Kidney (tissue), 14 donors: Measurements from ENCODE around the gene GIPC1. TPM values are rescaled to one million over a fixed set of nuclear protein-coding genes. Genes with fewer than 3 reads are reported as not detected.

ENCODE experiments used
- DNase-seq, 5 donors: peaks; one replicate each; pipeline ENCODE4 v3.0.0-alpha.2; 2013 to 2020
- FAIRE-seq: peaks from 2 replicates; lab custom pipeline; 2012; peaks lifted over from hg19 to GRCh38; lab: Jason Lieb, UNC
- H3K27ac ChIP-seq, 2 donors: one replicate each; pipeline ENCODE4 v1.7.0; 2013; ENCODE audit warnings: low read depth in 2 of 2, low read length in 2 of 2, inconsistent platforms in 1 of 2
- H3K27me3 ChIP-seq: one replicate; pipeline ENCODE4 v1.7.1; 2013; ENCODE audit warnings: low read length, inconsistent platforms; ENCODE audit not compliant: control insufficient read depth, insufficient read depth
- H3K36me3 ChIP-seq, 3 donors: one replicate each; pipeline versions ENCODE4 v1.7.0 to v1.7.1; 2013; ENCODE audit warnings: low read length in 3 of 3, control low read depth in 1 of 3, inconsistent platforms in 1 of 3; ENCODE audit not compliant: insufficient read depth in 3 of 3, control insufficient read depth in 2 of 3
- H3K4me1 ChIP-seq, 3 donors: one replicate each; pipeline versions ENCODE4 v1.7.0 to v1.7.1; 2013; ENCODE audit warnings: low read length in 3 of 3, inconsistent platforms in 1 of 3, low read depth in 1 of 3; ENCODE audit not compliant: control insufficient read depth in 2 of 3, insufficient read depth in 2 of 3
- H3K4me3 ChIP-seq, 3 donors: one replicate each; pipeline versions ENCODE4 v1.7.0 to v1.8.1; 2013; ENCODE audit warnings: low read length in 3 of 3, control low read depth in 1 of 3, inconsistent platforms in 1 of 3
- H3K9ac ChIP-seq, 3 donors: one replicate each; pipeline versions ENCODE4 v1.7.0 to v1.7.1; 2013; ENCODE audit warnings: low read length in 3 of 3, control low read depth in 1 of 3, inconsistent platforms in 1 of 3
- H3K9me3 ChIP-seq, 3 donors: one replicate each; pipeline versions ENCODE4 v1.7.0 to v1.7.1; 2013; ENCODE audit warnings: low read length in 3 of 3, control low read depth in 1 of 3, inconsistent platforms in 1 of 3; ENCODE audit not compliant: control insufficient read depth in 2 of 3, insufficient read depth in 1 of 3
- CTCF ChIP-seq: IDR thresholded peaks from 3 replicates; pipeline ENCODE4 v1.5.1; 2012; ENCODE audit warnings: mild to moderate bottlenecking, moderate library complexity, borderline replicate concordance; ENCODE audit not compliant: insufficient read depth; ENCODE audit errors: extremely low read depth
- intact Hi-C: fragments of 100-400 bp; cut with DNase I; formaldehyde crosslinking; loops from one replicate; pipeline ENCODE4 v1.11.1; 2022
- polyA plus RNA-seq: library from polyadenylated mRNA; stranded (reverse); fragments of 350-450 nt; fragmentation: Illumina TruSeq; extraction: RNeasy Lipid Tissue Mini Kit (QIAGEN cat#74804); gene quantifications from one replicate; pipeline ENCODE4 v1.2.3, GENCODE V29; 2014; ENCODE audit warnings: low read depth, low replicate concordance; ENCODE audit not compliant: insufficient read depth
- total RNA-seq: library from RNA; stranded (reverse); fragmentation: NEBNext Ultra II Directional; extraction: Animal tissue kit (Norgen Biotek cat#: 25700); gene quantifications from one replicate; pipeline ENCODE4 v1.2.1, GENCODE V29; 2021
- donor health status: control.
- donor health status: control.
- donor health status: control.
- donor health status: control.
- donor health status: control.
- donor health status: DM: yes; HTN: yes; CAD: no.
- donor health status: Normal renal cell carcinoma (clear cell type).

Gene GIPC1
- total and polyA plus RNA-seq, 2 donors from 2014 or later = 94.6 to 137 TPM

GRCh38 chr19:14473978-14474578 is 21.8 kb downstream of the GIPC1 start:
- TF ChIP-seq CTCF = no peak
- DNase-seq = peak in 4 of 5 donors; percentile 46 to 80 (median 52)
- Histone ChIP-seq H3K4me1 (peaks cover 0 to 24% (median 0%) of the 10 kb centered on the region in 3 donors), H3K27ac (no peak overlapping the region), H3K27me3 (peaks cover 5% of the 10 kb centered on the region), H3K36me3 (peaks cover 0 to 13% (median 2%) of the 10 kb centered on the region in 3 donors), H3K9ac (no peak overlapping the region), H3K4me3 (no peak overlapping the region), H3K9me3 (no peaks in the 10 kb centered on the region)
- intact Hi-C loops = no loop called here
- FAIRE-seq = no peak

GRCh38 chr19:14473073-14473977 is 22.6 kb downstream of the GIPC1 start:
- H3K9ac ChIP-seq = no peak overlapping the region
- no peaks in the 10 kb centered on the region for H3K9me3 ChIP-seq
- TF ChIP-seq CTCF = no peak
- intact Hi-C loops = no loop called here
- H3K36me3 ChIP-seq = peaks cover under 1 to 8% (median 5%) of the 10 kb centered on the region in 3 donors
- no peak overlapping the region for H3K4me3 ChIP-seq
- H3K4me1 ChIP-seq = peaks cover 0 to 22% (median 0%) of the 10 kb centered on the region in 3 donors
- DNase-seq = peak in 3 of 5 donors; percentile 44 to 81 (median 48)
- peaks cover 5% of the 10 kb centered on the region for H3K27me3 ChIP-seq
- no peak for FAIRE-seq
- no peak overlapping the region for H3K27ac ChIP-seq

GRCh38 chr19:14472202-14472938 is 23.6 kb downstream of the GIPC1 start:
- Histone ChIP-seq H3K4me1 (peaks cover 0 to 18% (median 0%) of the 10 kb centered on the region in 3 donors), H3K4me3 (no peak overlapping the region), H3K27ac (no peak overlapping the region), H3K9ac (no peak overlapping the region), H3K27me3 (peaks cover 5% of the 10 kb centered on the region), H3K36me3 (peaks cover 3 to 5% (median 3%) of the 10 kb centered on the region in 3 donors), H3K9me3 (no peaks in the 10 kb centered on the region)
- no peak for FAIRE-seq
- intact Hi-C loops = no loop called here
- peak; percentile 63 to 91 (median 79) for DNase-seq
- TF ChIP-seq CTCF = peak; percentile 93
